Mucosa of rectum (tissue), 2 donors: ENCODE results near the gene VPS8.

Source experiments
- H3K27ac ChIP-seq, 2 donors: one replicate each; pipeline ENCODE4 v1.7.0; 2013; ENCODE audit warnings: inconsistent platforms in 2 of 2, low read depth in 2 of 2, low read length in 2 of 2
- H3K27me3 ChIP-seq, 2 donors: one replicate each; pipeline ENCODE4 v1.7.0; 2013; ENCODE audit warnings: low read length in 2 of 2; ENCODE audit not compliant: control insufficient read depth in 2 of 2, insufficient read depth in 2 of 2
- H3K36me3 ChIP-seq, 2 donors: one replicate each; pipeline ENCODE4 v1.7.0; 2013; ENCODE audit warnings: low read length in 2 of 2; ENCODE audit not compliant: control insufficient read depth in 2 of 2, insufficient read depth in 2 of 2
- H3K4me1 ChIP-seq, 2 donors: one replicate each; pipeline ENCODE4 v1.7.0; 2013; ENCODE audit warnings: low read length in 2 of 2, mild to moderate bottlenecking in 1 of 2; ENCODE audit not compliant: control insufficient read depth in 2 of 2, insufficient read depth in 2 of 2
- H3K4me3 ChIP-seq, 2 donors: one replicate each; pipeline ENCODE4 v1.7.0; 2013; ENCODE audit warnings: low read length in 2 of 2
- H3K9ac ChIP-seq, 2 donors: one replicate each; pipeline ENCODE4 v1.7.0; 2013; ENCODE audit warnings: low read length in 2 of 2, low read depth in 1 of 2, mild to moderate bottlenecking in 1 of 2
- H3K9me3 ChIP-seq, 2 donors: one replicate each; pipeline ENCODE4 v1.7.0; 2013; ENCODE audit warnings: low read length in 2 of 2; ENCODE audit not compliant: control insufficient read depth in 2 of 2
- donor health status: healthy.
- donor health status: Normal muscosa, but diverticular disease.

VPS8 gene

DNA sequence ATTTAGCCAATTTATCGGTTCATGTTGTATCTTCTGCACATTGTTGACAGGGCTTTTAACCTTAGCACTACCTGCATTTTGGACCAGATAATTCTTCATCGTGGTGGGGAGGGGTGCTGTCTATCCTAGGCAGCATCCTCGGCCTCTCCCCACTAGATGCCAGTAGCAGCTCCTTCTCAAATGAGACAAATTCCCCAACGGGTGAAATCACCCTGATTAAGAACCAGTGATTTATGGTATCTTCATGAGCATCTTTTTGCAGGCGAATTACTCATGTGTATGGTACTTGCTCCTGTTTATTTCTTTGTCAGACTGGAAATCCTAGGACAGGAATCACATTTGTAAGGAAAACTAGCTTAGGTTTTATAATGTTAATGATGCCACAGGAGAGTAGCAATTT is 272.9 kb downstream of the VPS8 start:
- Histone ChIP-seq H3K4me3 (no peak overlapping the region), H3K36me3 (peaks cover 0 to 10% of the 10 kb centered on the region in 2 donors), H3K9ac (no peak overlapping the region), H3K9me3 (no peaks in the 10 kb centered on the region), H3K4me1 (no peaks in the 10 kb centered on the region), H3K27ac (no peak overlapping the region), H3K27me3 (no peaks in the 10 kb centered on the region)

DNA sequence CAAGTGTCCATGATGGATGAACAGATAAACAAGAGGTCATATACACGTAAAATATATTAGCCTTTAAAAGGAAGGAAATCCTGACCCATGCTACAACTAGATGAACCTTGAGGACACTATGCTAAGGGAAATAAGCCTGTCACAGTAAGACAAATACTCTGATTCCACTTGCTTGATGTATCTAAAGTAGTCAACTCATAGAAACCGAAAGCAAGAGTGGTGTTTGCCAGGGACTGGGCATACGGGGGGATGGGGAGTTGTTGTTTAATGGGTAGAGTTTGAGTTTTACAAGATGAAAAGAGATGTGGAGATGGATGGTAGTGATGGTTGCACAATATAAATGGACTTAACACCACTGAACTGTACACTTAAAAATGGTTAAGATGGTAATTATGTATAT is 275.5 kb downstream of the VPS8 start:
- Histone ChIP-seq H3K4me3 (no peak overlapping the region), H3K9ac (no peak overlapping the region), H3K27ac (no peak overlapping the region), H3K9me3 (no peaks in the 10 kb centered on the region), H3K36me3 (peaks cover 0 to 5% of the 10 kb centered on the region in 2 donors), H3K27me3 (no peaks in the 10 kb centered on the region), H3K4me1 (no peaks in the 10 kb centered on the region)

DNA sequence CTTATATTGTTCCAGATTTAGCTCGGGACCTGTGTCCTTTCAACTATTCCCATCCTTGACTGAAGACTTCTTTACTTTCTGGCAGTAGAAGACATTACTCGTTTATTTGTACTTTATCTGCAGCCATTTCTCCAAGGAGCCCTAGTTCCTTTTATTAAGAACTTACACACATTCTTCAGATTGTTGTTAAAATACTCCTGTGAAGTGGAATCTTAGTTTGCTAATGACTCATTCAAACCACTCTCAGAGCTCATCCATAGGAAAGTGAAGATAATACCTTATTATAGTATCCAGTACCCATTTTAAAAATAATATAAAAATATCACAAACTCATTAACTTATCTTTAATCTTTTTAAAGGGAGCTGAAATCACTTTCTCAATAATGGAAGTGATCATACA is 277.4 kb downstream of the VPS8 start:
- Histone ChIP-seq H3K27ac (no peak overlapping the region), H3K4me1 (no peaks in the 10 kb centered on the region), H3K9me3 (no peaks in the 10 kb centered on the region), H3K9ac (no peak overlapping the region), H3K4me3 (no peak overlapping the region), H3K27me3 (no peaks in the 10 kb centered on the region), H3K36me3 (no peaks in the 10 kb centered on the region)

DNA sequence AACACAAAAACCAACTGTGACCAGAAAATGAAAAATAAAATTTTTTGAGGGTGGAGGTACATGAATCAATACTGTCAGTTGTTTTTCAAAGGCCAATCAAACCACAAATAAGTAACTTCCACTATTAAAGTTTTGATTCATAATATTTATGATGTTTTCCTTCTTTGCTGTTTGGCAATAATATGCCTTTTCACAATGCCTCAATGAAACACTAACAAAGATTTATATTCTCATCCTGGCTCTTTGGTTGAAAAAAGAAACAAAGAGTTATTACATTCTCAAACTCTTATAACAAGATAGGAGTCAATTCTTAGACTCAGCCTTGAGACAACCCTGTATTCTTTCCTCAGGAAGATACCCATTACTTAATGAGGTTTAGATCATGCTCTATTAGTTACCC is 277.8 kb downstream of the VPS8 start:
- Histone ChIP-seq H3K27ac (no peak overlapping the region), H3K36me3 (no peaks in the 10 kb centered on the region), H3K9me3 (no peaks in the 10 kb centered on the region), H3K9ac (no peak overlapping the region), H3K4me1 (no peaks in the 10 kb centered on the region), H3K27me3 (no peaks in the 10 kb centered on the region), H3K4me3 (no peak overlapping the region)

DNA sequence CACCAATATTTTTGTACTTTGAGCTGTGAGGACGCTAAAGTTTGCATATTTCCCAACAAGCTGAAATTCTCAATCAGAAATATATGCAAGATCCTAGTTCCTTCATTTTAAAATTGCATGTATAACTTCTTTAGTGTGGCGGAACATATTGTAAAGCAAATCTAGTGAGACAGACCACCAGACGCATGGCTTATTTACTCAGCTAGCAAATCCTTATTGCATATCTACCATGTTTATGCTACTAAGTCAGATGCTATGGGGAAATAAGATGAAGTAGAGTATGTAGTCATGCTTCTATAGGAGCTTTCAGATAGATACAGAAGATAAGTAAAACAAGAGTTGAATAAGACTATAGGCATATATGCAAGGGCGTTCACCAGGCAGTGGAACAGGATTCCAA is 278.8 kb downstream of the VPS8 start:
- Histone ChIP-seq H3K27ac (no peak overlapping the region), H3K9me3 (no peaks in the 10 kb centered on the region), H3K9ac (no peak overlapping the region), H3K4me3 (no peak overlapping the region), H3K36me3 (no peaks in the 10 kb centered on the region), H3K4me1 (no peaks in the 10 kb centered on the region), H3K27me3 (no peaks in the 10 kb centered on the region)

DNA sequence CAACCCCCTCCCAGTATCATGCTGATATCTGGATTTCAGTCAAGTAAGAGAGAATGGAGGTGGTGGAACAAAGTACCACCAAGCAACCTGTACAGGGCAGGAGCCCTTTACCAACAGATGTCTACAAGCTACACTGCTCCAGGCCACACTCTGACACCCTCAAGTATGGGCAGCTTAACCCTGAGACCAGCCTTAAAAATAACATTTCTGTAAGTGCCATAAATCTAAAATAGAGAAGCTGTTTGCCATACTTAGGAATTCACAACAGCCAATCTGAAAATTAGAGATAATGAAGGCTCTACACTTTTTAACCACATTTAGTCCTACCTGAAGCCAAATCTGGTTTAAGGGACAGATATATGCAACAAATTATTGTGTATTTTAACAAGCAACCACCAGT is 281.1 kb downstream of the VPS8 start:
- H3K36me3 ChIP-seq: no peaks in the 10 kb centered on the region
- H3K27ac ChIP-seq: no peak overlapping the region

DNA sequence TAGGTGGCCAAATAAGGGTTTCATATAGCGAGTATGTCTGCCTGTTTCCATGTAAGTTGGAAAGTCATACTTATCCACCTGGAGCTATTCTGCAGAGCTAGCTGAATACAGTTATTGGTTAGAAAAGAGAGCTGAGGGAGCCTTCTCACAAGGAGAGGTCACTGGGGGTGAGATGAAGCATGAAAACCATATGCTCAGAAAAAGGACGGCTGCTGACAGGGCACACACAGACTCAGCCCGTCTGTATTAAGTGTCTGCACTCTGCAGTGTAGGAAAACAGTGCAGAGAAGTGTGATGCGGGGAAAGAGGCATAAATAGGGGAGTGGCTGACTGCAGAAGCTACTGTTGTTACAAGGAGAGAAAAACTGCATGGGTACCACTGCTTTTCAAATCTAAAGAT is 282.7 kb downstream of the VPS8 start:
- H3K27me3 ChIP-seq: no peaks in the 10 kb centered on the region
- H3K9ac ChIP-seq: no peak overlapping the region
- H3K9me3 ChIP-seq: no peaks in the 10 kb centered on the region
- H3K4me1 ChIP-seq: no peaks in the 10 kb centered on the region
- H3K27ac ChIP-seq: no peak overlapping the region
- H3K36me3 ChIP-seq: no peaks in the 10 kb centered on the region
- no peak overlapping the region for H3K4me3 ChIP-seq

More for the DNA sequence above, 281.1 kb downstream of the VPS8 start:
- Histone ChIP-seq H3K9me3 (no peaks in the 10 kb centered on the region), H3K4me3 (no peak overlapping the region), H3K27me3 (no peaks in the 10 kb centered on the region), H3K9ac (no peak overlapping the region), H3K4me1 (no peaks in the 10 kb centered on the region)
